RPMI8226 (cell line): ENCODE results near the gene SIX2.

Experiments
- DNase-seq: peaks from one replicate; pipeline ENCODE4 v3.0.0-alpha.2; 2015

Gene SIX2

DNA sequence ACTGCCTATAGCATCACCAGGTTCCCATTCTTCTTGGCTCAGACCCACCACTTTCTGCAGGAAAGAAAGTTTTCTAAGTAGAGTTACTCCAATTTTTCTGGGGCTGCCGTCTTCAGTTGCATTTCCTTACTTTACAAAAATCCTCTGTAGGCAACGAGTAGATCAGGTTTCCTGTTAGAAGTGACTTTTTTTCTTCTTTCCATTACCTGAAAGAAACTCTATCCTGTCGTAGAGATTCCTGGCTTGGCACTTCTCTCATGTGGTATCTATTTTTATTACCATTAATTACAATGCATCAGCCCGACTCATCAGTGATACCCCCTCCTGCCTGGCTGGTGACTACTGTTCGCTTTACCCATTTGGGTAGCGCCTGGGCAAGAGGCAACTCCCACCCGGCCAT lies 5.6 kb upstream of the SIX2 start:
- DNase-seq = no peak

GRCh38 chr2:45014016-45014702 lies 4.9 kb upstream of the SIX2 start:
- DNase-seq = no peak

- no peak for DNase-seq
Observed at GRCh38 chr2:45013229-45014015, 4.2 kb upstream of the SIX2 start.

- no peak for DNase-seq
Observed at GRCh38 chr2:45012733-45013132, 3.5 kb upstream of the SIX2 start.

DNA sequence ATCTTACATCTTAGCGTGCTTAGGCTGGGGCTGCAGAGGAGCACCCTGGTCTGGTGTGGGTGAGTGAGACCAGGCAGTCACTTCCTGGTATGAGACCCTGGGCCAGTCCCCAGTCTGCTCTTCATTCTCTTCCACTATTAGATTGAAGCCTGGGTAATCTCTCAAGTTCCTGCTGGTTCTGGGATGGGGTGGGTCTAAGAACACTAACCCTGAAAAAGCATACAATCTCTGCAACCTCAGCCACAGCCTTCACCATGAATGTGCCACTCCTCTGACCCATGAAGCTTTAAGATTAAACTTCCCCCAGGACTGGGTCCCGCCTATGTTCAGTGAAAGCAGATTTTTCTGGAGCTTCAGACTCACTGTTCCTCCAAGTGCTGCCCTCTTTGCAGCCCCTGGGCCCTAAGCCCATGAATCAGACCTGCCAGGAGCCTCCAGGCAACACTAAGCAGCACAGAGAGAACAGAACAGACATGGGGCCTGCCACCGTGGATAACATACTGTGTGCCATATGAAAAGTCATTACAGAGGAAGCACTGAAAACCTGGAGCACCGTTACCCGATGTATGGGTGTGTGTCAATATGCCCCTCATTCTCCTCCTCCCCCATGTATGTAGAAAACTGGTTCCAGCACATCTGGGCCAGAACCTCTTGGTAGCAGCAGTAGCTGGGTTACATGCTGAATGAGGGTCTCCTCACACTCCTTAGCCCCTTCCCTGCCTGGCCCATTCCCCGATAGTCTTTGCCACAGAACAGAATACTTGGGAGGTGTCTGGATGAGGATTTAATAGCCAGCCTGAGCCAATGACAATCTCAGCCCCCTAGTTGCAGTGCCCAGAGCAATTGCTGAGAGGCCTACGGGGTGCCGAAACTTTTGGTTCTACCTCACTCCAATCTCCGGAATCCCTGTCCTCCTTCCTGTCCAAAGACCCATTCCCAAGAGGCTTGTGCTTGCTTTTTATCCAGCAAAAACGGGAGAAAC lies 2.7 kb upstream of the SIX2 start:
- DNase-seq = no peak

- no peak for DNase-seq
Observed at GRCh38 chr2:45011121-45011520, 1.9 kb upstream of the SIX2 start.

- DNase-seq = no peak
Observed at GRCh38 chr2:45010702-45011012, 1.4 kb upstream of the SIX2 start.

GRCh38 chr2:45009928-45010701 lies 863 bp upstream of the SIX2 start:
- DNase-seq = no peak

DNA sequence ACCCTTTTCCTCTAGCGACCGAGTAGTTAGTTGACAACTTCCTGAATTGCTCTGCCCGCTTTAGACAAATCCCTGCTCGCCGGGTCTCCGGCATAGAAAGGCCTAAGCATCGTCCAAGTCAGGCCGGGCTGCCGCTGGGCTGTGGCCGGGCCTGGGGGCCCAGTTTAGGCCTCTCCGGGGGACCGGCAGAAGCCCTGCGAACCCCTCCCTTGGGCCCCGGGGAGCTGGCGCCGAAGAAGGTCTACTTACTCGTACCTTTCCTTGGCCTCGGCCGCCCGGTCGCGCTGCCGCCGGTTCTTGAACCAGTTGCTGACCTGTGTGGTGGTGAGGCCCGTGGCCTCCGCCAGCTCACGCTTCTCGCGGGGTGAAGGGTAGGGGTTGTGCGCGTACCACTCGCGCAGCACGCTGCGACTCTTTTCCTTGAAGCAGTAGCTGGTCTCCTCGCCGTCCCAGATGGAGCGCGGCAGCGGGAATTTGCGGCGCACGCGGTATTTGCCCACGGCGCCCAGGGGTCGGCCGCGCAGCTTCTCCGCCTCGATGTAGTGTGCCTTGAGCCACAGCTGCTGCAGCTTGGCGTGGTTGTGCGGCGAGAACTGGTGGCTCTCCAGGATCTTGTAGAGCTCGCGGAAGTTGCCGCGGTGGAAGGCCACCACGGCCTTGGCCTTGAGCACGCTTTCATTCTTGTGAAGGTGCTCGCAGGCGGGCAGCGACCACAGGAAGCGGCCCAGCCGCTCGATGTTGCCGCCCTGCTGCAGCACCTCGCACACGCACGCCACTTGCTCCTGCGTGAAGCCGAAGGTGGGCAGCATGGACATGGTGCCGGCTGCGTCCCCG lies 739 bp downstream of the SIX2 start:
- DNase-seq = no peak

DNA sequence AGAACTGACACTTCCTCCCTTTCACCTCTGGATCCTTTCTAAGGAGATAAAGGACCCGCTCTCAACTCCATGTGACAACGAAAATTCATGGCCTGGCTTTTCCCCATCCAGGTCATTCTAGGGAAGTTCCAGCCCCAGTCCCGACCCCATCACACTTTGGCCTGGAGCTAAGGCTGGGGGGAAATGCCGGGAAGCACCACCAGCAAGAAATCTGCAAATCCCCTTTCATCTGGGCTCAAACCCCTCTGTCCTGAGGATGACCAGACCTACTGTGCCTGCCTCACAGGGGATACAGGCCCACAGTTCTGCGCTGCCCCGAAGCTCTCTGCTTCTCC lies 1.3 kb downstream of the SIX2 start:
- DNase-seq = no peak

GRCh38 chr2:45006942-45007287 lies 2.3 kb downstream of the SIX2 start:
- no peak for DNase-seq

DNA sequence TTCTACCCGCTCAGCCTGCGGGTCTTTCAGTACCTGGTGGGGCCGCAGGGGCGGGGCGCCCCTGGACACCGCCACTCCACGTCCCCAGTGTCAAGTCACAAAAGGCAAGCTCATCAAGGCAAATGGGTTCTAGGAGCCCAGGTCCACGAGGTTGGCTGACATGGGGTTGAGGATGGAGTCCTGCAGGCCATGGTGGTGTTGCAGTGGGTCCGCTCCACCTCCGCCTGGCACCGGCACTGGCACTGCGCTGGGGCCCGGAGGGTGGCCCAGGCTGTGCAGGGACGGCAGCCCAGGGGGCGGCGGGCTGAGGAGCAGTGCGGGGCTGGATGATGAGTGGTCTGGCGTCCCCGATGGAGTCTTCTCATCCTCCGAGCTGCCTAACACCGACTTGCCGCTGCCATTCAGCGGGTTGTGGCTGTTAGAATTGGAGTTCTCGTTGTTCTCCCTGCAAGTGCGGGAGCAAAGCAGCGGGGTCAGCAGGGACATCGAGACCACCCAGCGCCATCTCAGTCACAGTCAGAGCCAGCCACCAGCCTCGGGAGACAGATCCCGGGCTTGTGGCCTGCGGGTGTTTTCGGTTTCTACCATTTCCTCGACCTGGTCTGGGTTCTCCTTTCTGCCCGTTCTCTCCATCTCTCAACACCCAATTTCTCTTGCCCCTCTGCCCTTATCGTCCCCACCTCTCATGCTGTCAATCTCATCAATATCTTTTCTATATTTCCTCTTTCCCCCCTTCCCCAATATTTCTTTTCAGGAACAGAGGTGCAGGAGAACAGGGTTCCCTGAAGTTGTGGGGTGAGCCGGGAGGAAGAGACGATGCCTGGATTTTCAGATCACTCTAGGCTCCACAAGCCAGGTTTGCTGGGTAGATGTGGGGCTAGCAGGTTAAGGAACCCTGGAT lies 3.0 kb downstream of the SIX2 start:
- no peak for DNase-seq

DNA sequence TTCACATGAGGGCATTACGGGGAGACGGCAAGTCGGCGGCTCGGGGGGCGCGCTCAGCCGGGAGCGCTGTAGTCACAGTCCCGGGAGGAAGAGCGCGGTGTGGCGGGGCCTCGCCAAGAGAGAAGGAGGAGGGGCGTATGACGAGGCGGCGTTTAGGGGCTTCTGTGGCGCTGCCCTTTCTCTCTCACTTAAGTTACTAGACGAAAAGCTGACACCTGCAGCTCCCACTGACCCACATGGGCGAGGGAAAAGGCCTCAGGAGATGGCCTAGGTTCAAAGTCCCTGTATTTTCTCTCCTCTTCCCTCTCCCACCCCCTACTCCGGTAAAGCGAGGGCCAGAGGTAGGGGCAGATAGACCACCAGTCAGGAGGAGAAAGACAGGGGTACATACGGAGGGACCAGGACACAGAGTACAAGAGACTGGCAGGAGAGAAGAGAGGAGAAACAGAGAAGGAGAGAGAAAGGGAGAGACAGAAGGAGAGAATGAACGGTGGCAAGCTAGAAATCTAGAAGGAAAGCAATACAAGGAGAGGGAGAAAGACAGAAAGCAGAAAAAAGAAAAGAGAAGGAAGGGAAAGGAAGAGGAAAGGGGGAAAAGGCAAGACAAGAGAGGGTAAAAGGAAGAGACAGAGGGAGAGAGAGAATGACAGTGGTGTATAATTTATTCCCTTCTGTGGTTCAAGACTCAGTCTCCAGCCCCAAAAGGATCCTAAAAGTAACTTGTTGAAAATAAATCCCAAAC lies 3.8 kb downstream of the SIX2 start:
- DNase-seq = no peak

DNA sequence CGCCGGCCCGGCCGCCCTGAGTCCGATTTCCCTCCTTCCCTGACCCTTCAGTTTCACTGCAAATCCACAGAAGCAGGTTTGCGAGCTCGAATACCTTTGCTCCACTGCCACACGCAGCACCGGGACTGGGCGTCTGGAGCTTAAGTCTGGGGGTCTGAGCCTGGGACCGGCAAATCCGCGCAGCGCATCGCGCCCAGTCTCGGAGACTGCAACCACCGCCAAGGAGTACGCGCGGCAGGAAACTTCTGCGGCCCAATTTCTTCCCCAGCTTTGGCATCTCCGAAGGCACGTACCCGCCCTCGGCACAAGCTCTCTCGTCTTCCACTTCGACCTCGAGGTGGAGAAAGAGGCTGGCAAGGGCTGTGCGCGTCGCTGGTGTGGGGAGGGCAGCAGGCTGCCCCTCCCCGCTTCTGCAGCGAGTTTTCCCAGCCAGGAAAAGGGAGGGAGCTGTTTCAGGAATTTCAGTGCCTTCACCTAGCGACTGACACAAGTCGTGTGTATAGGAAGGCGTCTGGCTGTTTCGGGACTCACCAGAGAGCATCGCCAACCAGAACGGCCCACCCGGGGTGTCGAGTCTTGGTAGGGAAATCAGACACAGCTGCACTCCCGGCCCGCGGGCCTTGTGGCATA lies 4.6 kb downstream of the SIX2 start:
- DNase-seq = no peak

DNA sequence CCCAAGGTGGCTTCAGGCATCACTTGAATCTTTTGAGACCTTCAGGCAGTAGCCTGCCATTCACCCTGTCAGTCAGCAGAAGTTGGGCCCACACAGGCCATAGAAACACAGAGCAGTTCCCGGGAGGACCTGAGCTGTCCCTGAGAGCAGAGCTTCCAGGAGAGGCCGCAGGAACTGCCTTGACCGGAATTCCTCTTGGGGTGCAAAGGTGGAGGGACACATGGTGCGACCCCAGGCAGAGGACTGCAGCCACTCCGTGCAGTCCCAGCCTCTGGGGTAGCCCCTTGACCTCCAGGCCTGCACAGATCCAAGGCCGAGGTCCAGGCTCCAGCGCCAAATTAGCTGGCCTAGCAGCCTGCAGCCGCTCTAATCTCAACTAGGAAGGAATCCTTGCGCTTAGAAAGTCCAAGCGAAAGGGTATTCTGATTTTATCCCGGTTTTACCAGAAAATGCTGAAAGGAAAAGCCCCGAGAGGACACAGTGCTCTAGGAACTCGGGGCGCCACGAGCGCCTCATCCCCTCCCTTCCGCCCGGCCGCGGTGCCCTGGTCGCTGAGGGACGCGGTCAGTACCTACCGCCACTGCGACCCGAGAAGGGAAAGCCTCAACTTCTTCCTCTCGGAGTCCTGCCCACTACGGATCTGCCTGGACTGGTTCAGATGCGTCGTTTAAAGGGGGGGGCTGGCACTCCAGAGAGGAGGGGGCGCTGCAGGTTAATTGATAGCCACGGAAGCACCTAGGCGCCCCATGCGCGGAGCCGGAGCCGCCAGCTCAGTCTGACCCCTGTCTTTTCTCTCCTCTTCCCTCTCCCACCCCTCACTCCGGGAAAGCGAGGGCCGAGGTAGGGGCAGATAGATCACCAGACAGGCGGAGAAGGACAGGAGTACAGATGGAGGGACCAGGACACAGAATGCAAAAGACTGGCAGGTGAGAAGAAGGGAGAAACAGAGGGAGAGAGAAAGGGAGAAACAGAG lies 5.4 kb downstream of the SIX2 start:
- no peak for DNase-seq

DNA sequence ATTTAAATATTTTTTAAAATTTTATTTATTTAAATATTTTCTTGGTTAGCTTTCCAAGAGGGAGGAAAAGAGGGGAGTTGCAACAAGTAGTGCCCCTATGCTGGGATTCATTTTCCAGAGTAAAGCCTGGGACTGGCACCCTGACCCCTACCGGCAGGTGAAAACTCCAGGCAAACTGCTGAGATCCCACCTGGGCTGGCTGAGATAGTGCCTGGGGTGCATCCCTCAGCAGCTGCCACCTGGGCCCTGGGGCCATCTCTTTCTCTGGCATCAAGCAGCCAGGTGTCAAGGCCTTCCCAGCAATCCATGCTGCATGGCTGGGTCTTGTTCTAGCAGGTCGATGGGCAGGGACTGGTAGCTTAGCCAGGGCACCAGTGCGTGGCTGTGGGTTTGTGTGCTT lies 6.6 kb downstream of the SIX2 start:
- DNase-seq = no peak

DNA sequence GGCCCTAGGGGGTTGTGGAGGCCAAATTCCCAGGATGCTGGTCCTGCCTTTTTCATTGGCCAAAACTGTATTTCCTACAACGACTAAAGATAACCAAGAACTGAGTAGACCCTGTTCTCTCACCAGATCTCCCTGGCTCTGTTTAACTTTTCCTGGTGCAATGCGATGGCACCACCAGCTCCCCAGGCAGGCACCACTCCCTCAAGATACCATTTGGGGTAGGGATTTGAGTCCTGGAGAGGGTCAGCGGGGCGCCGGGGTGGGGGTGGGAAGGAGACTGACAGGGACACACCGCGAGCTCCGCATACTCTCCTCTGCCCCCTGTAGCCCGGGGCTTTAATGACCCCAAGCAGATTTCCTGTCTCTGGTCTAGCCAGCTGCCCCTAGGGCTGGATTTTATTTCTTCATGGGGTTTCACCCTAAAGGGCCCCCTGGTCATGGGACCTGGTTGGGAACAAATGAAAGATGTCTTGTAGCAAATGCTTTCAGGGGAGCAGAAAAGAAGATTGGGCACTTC lies 7.3 kb downstream of the SIX2 start:
- no peak for DNase-seq
